SH-SY5Y (cell line): ENCODE measurements around the gene RALBP1.

Experiments used
- GATA2 ChIP-seq: IDR thresholded peaks from 2 replicates; pipeline ENCODE4 v1.6.1; 2011; ENCODE audit warnings: mild to moderate bottlenecking, low read depth, low read length
- GATA3 ChIP-seq: IDR thresholded peaks from 2 replicates; pipeline ENCODE4 v1.6.1; 2011; ENCODE audit warnings: low read depth, mild to moderate bottlenecking, low read length, moderate library complexity

Gene RALBP1

GRCh38 chr18:9574473-9575115, 99.3 kb downstream of the RALBP1 start:
- TF ChIP-seq GATA2 (no peak), GATA3 (no peak)

- no peak for TF ChIP-seq GATA3
- no peak for TF ChIP-seq GATA2
Measured at GRCh38 chr18:9575558-9575957, 100.2 kb downstream of the RALBP1 start.

- TF ChIP-seq GATA2 (no peak), GATA3 (no peak)
Measured at GRCh38 chr18:9577361-9577760, 102.0 kb downstream of the RALBP1 start.

GRCh38 chr18:9578306-9578705, 103.0 kb downstream of the RALBP1 start:
- TF ChIP-seq GATA2 (no peak), GATA3 (no peak)

GRCh38 chr18:9581667-9582066, 106.4 kb downstream of the RALBP1 start:
- TF ChIP-seq GATA3 = no peak
- TF ChIP-seq GATA2 = no peak

- TF ChIP-seq GATA3 (no peak), GATA2 (no peak)
Measured at GRCh38 chr18:9586814-9587213, 111.5 kb downstream of the RALBP1 start.
